NCI-H1105 (cell line): ENCODE results near the gene CPS1.

Experiments
- DNase-seq: peaks from one replicate; lab custom pipeline; 2025; lab: John Stamatoyannopoulos, UW

Gene CPS1

DNA sequence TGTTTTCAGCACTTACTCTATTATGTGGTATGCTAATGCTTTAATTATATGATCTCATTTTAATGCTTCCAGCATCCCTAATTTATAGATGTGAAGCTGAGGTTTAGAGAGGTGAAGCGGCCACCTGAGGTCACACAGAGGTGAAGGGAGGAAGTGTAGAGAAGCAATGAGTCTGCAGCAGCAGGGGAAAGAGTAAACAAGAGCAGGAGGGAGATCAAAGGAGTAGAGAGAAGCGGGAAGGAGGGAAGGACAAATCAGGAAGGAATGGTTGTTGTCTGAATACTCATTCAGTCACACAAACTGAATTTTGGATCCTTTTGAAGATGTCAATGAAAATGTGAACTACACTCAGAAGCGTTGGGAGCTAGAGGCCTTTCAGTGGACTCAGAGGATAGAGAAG lies 130.0 kb downstream of the CPS1 start:
- DNase-seq = no peak

DNA sequence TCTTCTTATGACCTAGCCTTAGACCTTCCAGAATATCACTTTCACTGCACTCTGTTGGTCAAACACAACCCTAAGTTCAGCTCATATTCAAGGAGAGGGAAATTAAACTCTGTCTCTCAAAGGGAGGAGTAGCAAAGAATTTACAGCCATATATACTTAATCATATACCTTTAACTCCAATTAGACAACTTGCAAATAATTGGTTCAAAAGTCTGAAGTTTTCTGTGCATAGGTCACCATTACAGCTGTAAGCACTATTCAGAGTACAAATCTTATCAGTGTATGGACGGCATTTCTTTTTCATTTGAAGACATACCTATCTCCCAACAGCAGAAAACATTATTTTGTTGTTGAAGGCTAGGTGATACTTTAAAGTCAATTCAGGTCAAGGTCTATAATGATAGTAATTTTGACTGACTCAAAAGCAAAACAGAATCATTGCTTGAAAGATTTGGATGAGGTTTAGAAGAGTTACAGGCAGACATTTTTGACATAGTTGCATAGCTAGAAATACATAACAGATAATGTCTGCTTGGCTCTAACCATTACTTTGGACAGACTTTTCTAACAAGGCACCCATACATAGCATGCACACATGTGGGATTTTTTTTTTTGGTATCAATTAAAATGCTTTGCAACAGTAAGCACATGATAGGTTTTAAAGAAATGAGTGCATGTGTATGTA lies 131.5 kb downstream of the CPS1 start:
- no peak for DNase-seq

DNA sequence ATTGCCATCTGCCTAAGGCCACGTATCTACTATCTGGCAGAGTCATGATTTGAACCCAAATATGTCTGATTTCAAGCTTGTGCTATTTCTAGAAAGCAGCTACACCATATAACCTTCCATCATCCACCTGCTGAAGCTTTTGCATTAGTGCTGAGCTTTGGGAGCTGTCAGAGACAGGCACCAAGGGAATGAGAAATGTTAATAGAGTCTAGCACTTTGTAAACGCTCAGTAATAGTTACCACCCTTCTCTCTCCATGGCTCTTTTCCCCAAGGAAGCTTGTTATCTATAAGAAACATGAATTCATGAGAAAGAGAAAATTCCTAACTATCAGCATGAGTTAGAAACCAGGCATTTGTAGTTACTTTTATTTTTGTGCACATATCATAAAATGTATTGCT lies 151.5 kb downstream of the CPS1 start:
- DNase-seq = no peak

DNA sequence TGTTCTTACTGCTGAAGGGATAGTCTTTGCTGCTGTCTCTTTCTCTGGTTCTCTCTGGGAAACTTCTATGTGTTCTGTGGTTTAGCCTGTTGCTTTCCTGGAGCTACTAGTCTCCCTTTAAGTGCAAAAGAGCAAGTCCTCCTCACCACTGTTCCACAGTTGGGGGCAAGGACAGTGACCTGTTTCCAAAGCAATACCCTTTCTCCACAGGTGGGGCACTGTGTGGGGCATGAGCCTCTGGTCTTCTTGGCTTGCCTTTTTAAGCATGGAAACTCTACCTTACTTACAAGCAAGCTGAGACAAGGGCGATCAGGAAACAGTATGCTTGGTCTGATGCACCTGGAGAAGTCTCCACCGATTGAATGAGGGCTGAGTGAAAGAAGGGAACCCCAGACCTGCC lies 156.7 kb downstream of the CPS1 start:
- no peak for DNase-seq

DNA sequence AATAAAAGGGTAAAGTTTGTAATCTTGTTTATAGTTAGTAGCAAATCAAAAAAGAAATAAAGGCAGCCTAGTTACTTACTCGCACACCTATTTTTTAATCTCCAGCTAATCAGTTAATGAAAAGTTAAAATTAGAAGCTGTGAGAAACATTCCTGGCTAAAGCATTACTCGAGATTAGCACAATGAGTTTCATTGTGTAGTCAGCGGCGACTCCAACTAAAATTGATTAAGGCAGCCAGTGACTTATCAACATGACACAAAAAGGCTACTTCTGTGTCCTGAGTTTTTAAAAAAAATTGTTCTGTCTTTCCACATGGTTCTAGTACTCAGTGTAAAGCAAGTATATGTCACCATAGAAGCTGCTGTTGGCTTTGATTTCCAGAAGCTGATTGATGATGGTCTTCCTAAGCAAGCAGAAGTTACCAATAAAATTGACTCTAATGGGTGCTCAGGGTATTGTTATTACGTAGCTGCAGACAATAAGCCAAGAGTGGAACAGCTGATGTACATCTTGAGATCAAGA lies 159.2 kb downstream of the CPS1 start:
- no peak for DNase-seq

DNA sequence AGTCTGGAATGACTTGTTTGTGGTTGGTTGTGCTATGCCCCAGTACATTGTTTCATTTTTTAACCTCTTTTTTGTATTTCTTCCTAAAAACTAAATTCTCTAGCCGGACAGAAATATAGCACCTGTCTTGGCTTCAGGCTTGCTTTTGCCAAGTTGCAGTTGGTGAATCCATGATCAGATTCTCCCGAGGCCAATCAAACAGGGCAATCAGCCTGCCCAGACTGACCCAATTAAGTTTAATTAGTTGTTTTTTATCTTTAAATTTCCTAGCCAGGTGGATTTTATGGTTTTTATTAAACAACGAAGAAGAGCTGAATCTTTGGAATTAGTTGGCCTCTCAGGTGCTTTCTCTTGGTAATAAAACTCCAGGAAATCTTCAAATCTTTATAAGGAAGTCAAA lies 162.1 kb downstream of the CPS1 start:
- no peak for DNase-seq

DNA sequence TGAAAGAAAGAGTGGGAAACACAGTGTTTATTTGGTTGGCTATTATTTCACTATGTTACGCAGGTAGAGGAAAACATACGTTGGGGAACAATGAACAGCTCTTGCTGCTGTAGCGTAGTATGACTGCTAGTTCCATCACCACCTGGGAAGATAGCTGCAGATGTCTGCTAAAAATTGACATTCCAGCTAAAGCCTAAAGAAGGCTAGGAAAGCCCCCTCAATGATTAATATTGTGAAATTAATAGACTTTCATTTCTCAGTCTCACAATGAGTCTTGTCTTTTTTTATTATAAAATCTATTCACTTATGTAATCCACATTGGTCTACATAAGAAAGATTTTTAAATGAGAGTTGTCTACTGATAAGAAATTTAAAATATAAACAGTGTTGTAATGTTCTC lies 165.7 kb downstream of the CPS1 start:
- DNase-seq = no peak

DNA sequence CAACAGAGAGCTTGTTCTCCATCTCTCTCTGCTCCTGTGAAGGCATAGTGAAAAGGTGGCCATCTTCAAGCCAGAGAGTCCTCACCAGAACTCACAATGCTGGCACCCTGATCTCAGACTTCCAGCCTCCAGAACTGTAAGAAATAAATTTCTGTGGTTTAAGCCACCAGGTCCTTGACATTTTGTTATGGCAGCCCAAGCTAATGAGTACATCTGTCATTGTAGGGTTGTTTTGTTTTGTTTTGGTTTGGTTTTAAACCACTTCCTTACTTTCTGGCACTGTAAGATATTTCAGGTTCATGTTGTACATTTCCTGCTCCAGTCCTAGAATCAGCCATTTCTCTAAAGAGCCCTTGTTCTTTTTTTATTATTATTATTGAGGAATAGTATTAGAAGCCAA lies 171.2 kb downstream of the CPS1 start:
- no peak for DNase-seq
